ENCODE results near the gene ABT1. TPM values are rescaled to one million over a fixed set of nuclear protein-coding genes. Genes with fewer than 3 reads are reported as not detected.

Gene ABT1
- total RNA-seq, 1 experiment from 2014 or later, result 33.7 TPM

GRCh38 chr6:26629359-26629758 lies 32.6 kb downstream of the ABT1 start:
- Histone ChIP-seq H4K20me1 (ENCODE audit: low read length) (no peaks in the 10 kb centered on the region), H3K27ac (ENCODE audit: low read length) (no peak overlapping the region), H3K9ac (ENCODE audit: low read length) (no peak overlapping the region), H3K4me2 (ENCODE audit: low read length) (no peak overlapping the region), H3K79me2 (ENCODE audit: low read length) (no peaks in the 10 kb centered on the region), H3K4me3 (ENCODE audit: low read length) (no peak overlapping the region), H3K27me3 (ENCODE audit: low read length) (no peaks in the 10 kb centered on the region), H3K9me3 (ENCODE audit: low read length) (peaks cover 7% of the 10 kb centered on the region; the same call in 1 of the 2 replicates), H3K4me1 (ENCODE audit: insufficient read depth, low read length) (no peaks in the 10 kb centered on the region), H3K9me2 (replicated peaks; ENCODE audit: low read length) (no peaks in the 10 kb centered on the region), H2AFZ (ENCODE audit: low read length) (no peak overlapping the region), H3K36me3 (ENCODE audit: low read depth, low read length) (peaks cover 14% of the 10 kb centered on the region; the same call in 1 of the 2 replicates), H3F3A (ENCODE audit: low read length, unreplicated experiment) (no peaks in the 10 kb centered on the region)
- TF ChIP-seq CTCF (conservative IDR thresholded peaks at IDR 0.05; ENCODE audit: low read depth, low read length) (no peak), EZH2 (IDR thresholded peaks at IDR 0.05; ENCODE audit: low read length, unreplicated experiment) (no peak), EZH2phosphoT487 (IDR thresholded peaks at IDR 0.05; ENCODE audit: borderline replicate concordance, low read length) (no peak)
- CTCF ChIA-PET, result no interaction called here
- POLR2A ChIA-PET (ENCODE audit: unreplicated experiment), result no interaction called here
- intact Hi-C loops (cut with micrococcal nuclease), result no loop called here
- no TSS peak for BruUV-seq (replicated peaks)
- DNase-seq, result no peak
- no peak for ATAC-seq

GRCh38 chr6:26640806-26641205 lies 44.1 kb downstream of the ABT1 start:
- Histone ChIP-seq H3F3A (ENCODE audit: low read length, unreplicated experiment) (no peaks in the 10 kb centered on the region), H3K4me2 (ENCODE audit: low read length) (no peak overlapping the region), H3K9ac (ENCODE audit: low read length) (no peak overlapping the region), H3K9me2 (replicated peaks; ENCODE audit: low read length) (no peaks in the 10 kb centered on the region), H2AFZ (ENCODE audit: low read length) (no peak overlapping the region), H3K4me1 (ENCODE audit: insufficient read depth, low read length) (no peaks in the 10 kb centered on the region), H4K20me1 (ENCODE audit: low read length) (no peaks in the 10 kb centered on the region), H3K9me3 (ENCODE audit: low read length) (peaks cover 43% of the 10 kb centered on the region), H3K36me3 (ENCODE audit: low read depth, low read length) (peaks cover 69% of the 10 kb centered on the region), H3K27me3 (ENCODE audit: low read length) (no peaks in the 10 kb centered on the region), H3K79me2 (ENCODE audit: low read length) (peaks cover 7% of the 10 kb centered on the region), H3K4me3 (ENCODE audit: low read length) (no peak overlapping the region), H3K27ac (ENCODE audit: low read length) (no peak overlapping the region)
- BruUV-seq (replicated peaks), result no TSS peak
- ChIA-PET CTCF (no interaction called here), POLR2A (ENCODE audit: unreplicated experiment) (no interaction called here)
- no peak for DNase-seq
- TF ChIP-seq EZH2phosphoT487 (IDR thresholded peaks at IDR 0.05; ENCODE audit: borderline replicate concordance, low read length) (no peak), CTCF (conservative IDR thresholded peaks at IDR 0.05; ENCODE audit: low read depth, low read length) (no peak), EZH2 (IDR thresholded peaks at IDR 0.05; ENCODE audit: low read length, unreplicated experiment) (no peak)
- ATAC-seq, result no peak
- intact Hi-C loops (cut with micrococcal nuclease), result no loop called here

GRCh38 chr6:26646074-26646473 lies 49.3 kb downstream of the ABT1 start:
- Histone ChIP-seq H3K4me3 (ENCODE audit: low read length) (no peak overlapping the region), H3K4me2 (ENCODE audit: low read length) (no peak overlapping the region), H3K27ac (ENCODE audit: low read length) (no peak overlapping the region), H3K36me3 (ENCODE audit: low read depth, low read length) (peaks cover 86% of the 10 kb centered on the region), H3K9me3 (ENCODE audit: low read length) (peaks cover 40% of the 10 kb centered on the region), H3K79me2 (ENCODE audit: low read length) (peaks cover 33% of the 10 kb centered on the region), H3K27me3 (ENCODE audit: low read length) (no peaks in the 10 kb centered on the region), H3K9me2 (replicated peaks; ENCODE audit: low read length) (no peaks in the 10 kb centered on the region), H3K4me1 (ENCODE audit: insufficient read depth, low read length) (no peaks in the 10 kb centered on the region), H3F3A (ENCODE audit: low read length, unreplicated experiment) (no peaks in the 10 kb centered on the region), H2AFZ (ENCODE audit: low read length) (no peak overlapping the region), H4K20me1 (ENCODE audit: low read length) (no peaks in the 10 kb centered on the region), H3K9ac (ENCODE audit: low read length) (no peak overlapping the region)
- ATAC-seq, result no peak
- no peak for DNase-seq
- ChIA-PET CTCF (no interaction called here), POLR2A (ENCODE audit: unreplicated experiment) (no interaction called here)
- no TSS peak for BruUV-seq (replicated peaks)
- intact Hi-C loops (cut with micrococcal nuclease), result no loop called here
- TF ChIP-seq EZH2phosphoT487 (IDR thresholded peaks at IDR 0.05; ENCODE audit: borderline replicate concordance, low read length) (no peak), CTCF (conservative IDR thresholded peaks at IDR 0.05; ENCODE audit: low read depth, low read length) (no peak), EZH2 (IDR thresholded peaks at IDR 0.05; ENCODE audit: low read length, unreplicated experiment) (no peak)

Other genes starting within 250 kb of the ABT1 start
- gene BTN3A2, start 231.8 kb upstream of the ABT1 start, total RNA-seq (2014; rRNA removed), result 2.4 and 5.4 TPM in 2 replicates
- 9.1 and 11.4 TPM in 2 replicates for gene BTN2A2, start 213.8 kb upstream of the ABT1 start, total RNA-seq (2014; rRNA removed)
- 4.5 and 5.4 TPM in 2 replicates for gene BTN3A1, start 194.7 kb upstream of the ABT1 start, total RNA-seq (2014; rRNA removed)
- gene BTN3A3, start 156.4 kb upstream of the ABT1 start, total RNA-seq (2014; rRNA removed), result 5.0 and 10.1 TPM in 2 replicates
- gene BTN2A1, start 139.0 kb upstream of the ABT1 start, total RNA-seq (2014; rRNA removed), result 13.1 and 14.6 TPM in 2 replicates
- gene BTN1A1, start 96.7 kb upstream of the ABT1 start, total RNA-seq (2014; rRNA removed), result not detected in 2 replicates
- 54.8 and 57.5 TPM in 2 replicates for gene HMGN4, start 58.6 kb upstream of the ABT1 start, total RNA-seq (2014; rRNA removed)
- 9.2 and 15.7 TPM in 2 replicates for gene ZNF322, start 62.8 kb downstream of the ABT1 start, total RNA-seq (2014; rRNA removed)